Measurements from ENCODE around the gene PCBP4. TPM values are rescaled to one million over a fixed set of nuclear protein-coding genes. Genes with fewer than 3 reads are reported as not detected.

The PCBP4 gene
- total RNA-seq, 4 donors from 2014 or later = 22.4 to 382 (median 63.6) TPM

DNA sequence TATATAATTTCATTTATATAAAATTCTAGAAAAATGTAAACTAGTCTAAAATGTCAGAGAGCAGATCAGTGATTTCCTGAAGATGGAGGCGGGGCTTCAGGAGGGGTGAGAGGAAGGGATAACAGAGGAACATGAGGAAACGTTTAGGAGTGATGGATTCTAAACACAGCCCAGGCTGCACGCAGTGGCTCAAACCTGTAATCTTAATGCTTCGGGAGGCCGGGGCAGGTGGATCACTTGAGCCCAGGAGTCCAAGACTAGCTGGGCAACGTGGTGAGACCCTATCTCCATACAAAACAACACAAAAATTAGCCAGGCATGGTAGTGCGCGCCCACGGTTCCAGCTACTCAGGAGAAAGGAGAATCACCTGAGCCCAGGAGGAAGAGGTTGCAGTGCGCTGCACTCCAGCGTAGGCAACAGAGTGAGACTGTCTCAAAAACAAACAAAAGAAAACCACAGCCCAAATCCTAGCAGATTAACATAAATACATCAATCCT lies 46.1 kb downstream of the PCBP4 start:
- Histone ChIP-seq H3K27me3 (no peaks in the 10 kb centered on the region), H3K4me3 (no peak overlapping the region), H3K9me3 (no peaks in the 10 kb centered on the region), H3K4me1 (no peaks in the 10 kb centered on the region), H3K36me3 (no peaks in the 10 kb centered on the region), H3K27ac (no peak overlapping the region)
- 79 to 82% methylated on average over 8 to 11 of the region's 11 CpGs for WGBS, 2 donors (ENCODE audit: low coverage in 1 of 2)
- TF ChIP-seq POLR2AphosphoS5 (IDR thresholded peaks at IDR 0.05) (no peak), POLR2A (IDR thresholded peaks at IDR 0.05) (no peak), EP300 (IDR thresholded peaks at IDR 0.05; ENCODE audit: low read depth) (no peak)
- TF ChIP-seq, protein P1, sequence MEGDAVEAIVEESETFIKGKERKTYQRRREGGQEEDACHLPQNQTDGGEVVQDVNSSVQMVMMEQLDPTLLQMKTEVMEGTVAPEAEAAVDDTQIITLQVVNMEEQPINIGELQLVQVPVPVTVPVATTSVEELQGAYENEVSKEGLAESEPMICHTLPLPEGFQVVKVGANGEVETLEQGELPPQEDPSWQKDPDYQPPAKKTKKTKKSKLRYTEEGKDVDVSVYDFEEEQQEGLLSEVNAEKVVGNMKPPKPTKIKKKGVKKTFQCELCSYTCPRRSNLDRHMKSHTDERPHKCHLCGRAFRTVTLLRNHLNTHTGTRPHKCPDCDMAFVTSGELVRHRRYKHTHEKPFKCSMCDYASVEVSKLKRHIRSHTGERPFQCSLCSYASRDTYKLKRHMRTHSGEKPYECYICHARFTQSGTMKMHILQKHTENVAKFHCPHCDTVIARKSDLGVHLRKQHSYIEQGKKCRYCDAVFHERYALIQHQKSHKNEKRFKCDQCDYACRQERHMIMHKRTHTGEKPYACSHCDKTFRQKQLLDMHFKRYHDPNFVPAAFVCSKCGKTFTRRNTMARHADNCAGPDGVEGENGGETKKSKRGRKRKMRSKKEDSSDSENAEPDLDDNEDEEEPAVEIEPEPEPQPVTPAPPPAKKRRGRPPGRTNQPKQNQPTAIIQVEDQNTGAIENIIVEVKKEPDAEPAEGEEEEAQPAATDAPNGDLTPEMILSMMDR (IDR thresholded peaks at IDR 0.05) = no peak
- in situ Hi-C loops (cut with MboI; ENCODE audit: low pct_ligation_motif_present in 1 of 4, low pct_unique_long_range_greater_than_20kb in 1 of 4, low sequenced_read_pairs in 3 of 4) = no loop called here
- intact Hi-C loops (cut with DNase I; ENCODE audit: low total_unique reads) = no loop called here
- DNase-seq = no peak

DNA sequence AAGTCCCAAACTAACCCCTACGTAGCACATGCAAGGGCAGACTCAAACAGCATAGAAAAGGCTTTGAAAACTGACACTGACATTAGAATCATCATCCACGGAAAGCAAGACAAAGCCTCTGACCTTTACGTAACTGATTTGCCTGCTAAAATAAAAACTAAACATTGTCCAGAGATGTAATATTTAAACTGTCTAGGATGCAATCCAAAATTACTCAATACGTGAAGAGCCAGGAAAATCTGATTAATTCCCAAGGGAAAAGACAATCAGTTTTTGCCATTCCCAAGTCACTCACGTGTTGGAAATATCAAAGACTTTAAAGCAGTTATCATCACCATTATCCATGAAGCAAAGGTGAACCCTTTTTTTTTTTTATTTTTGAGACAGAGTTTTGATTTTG lies 50.8 kb downstream of the PCBP4 start:
- DNase-seq = no peak
- WGBS, 2 donors (ENCODE audit: low coverage in 1 of 2) = 53 to 62% methylated on average over 5 of the region's 5 CpGs
- TF ChIP-seq, protein P1 (IDR thresholded peaks at IDR 0.05) = no peak
- TF ChIP-seq EP300 (IDR thresholded peaks at IDR 0.05; ENCODE audit: low read depth) (no peak), POLR2A (IDR thresholded peaks at IDR 0.05) (no peak), POLR2AphosphoS5 (IDR thresholded peaks at IDR 0.05) (no peak)
- Histone ChIP-seq H3K4me3 (no peak overlapping the region), H3K36me3 (no peaks in the 10 kb centered on the region), H3K4me1 (no peaks in the 10 kb centered on the region), H3K27ac (no peak overlapping the region), H3K9me3 (no peaks in the 10 kb centered on the region), H3K27me3 (no peaks in the 10 kb centered on the region)
- intact Hi-C loops (cut with DNase I; ENCODE audit: low total_unique reads) (no loop called here), in situ Hi-C loops (cut with MboI; ENCODE audit: low pct_ligation_motif_present in 1 of 4, low pct_unique_long_range_greater_than_20kb in 1 of 4, low sequenced_read_pairs in 3 of 4) (no loop called here)

DNA sequence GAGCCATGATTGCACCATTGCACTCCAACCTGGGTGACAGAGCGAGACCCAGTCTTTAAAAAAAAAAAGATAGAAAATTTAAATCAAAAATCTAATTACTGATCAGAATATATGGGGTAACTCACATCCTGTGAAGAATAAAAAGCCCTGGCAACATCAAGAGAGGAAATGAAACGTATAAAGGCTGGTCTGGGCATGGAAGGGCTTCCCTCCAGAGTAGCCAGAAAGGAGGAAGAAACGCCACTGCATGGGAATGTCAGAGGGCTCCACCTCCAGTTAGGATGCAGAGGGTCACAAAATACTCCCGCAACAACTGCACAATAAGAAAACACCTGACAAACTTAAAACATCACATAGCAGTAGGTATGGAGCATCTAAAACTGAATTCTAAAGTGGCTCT lies 59.2 kb downstream of the PCBP4 start:
- 73 to 84% methylated on average over 3 to 4 of the region's 4 CpGs for WGBS, 2 donors (ENCODE audit: low coverage in 1 of 2)
- Histone ChIP-seq H3K36me3 (no peaks in the 10 kb centered on the region), H3K9me3 (no peaks in the 10 kb centered on the region), H3K4me1 (no peaks in the 10 kb centered on the region), H3K27ac (no peak overlapping the region), H3K27me3 (no peaks in the 10 kb centered on the region), H3K4me3 (no peak overlapping the region)
- in situ Hi-C loops (cut with MboI; ENCODE audit: low pct_ligation_motif_present in 1 of 4, low pct_unique_long_range_greater_than_20kb in 1 of 4, low sequenced_read_pairs in 3 of 4) (no loop called here), intact Hi-C loops (cut with DNase I; ENCODE audit: low total_unique reads) (no loop called here)
- TF ChIP-seq, protein P1 (IDR thresholded peaks at IDR 0.05) = no peak
- TF ChIP-seq POLR2AphosphoS5 (IDR thresholded peaks at IDR 0.05) (no peak), EP300 (IDR thresholded peaks at IDR 0.05; ENCODE audit: low read depth) (no peak), POLR2A (IDR thresholded peaks at IDR 0.05) (no peak)
- no peak for DNase-seq

Small RNA genes within 50 kb of the gene (small RNA-seq; reads per million reads assigned to genes)
- 0 reads per million in 4 donors for gene AC115284.1

Other genes with a start within 250 kb of the PCBP4 start
- not detected for gene IQCF6, start 188.2 kb downstream of the PCBP4 start, total RNA-seq
- not detected for gene IQCF2, start 105.8 kb downstream of the PCBP4 start, total RNA-seq
- gene IQCF5, start 91.9 kb downstream of the PCBP4 start, total RNA-seq = not detected
- not detected for gene IQCF1, start 64.1 kb downstream of the PCBP4 start, total RNA-seq
- 10 to 100 TPM in 3 of 4 donors, 1 to 10 TPM in 1; 7.1 to 29.5 (median 11.1) TPM for gene RRP9, start 25.6 kb downstream of the PCBP4 start, total RNA-seq
- 10 to 100 TPM; 18.3 to 64.7 (median 42.1) TPM for gene PARP3, start 25.1 kb downstream of the PCBP4 start, total RNA-seq
- not detected for gene GPR62, start 12.1 kb downstream of the PCBP4 start, total RNA-seq
- gene ABHD14B, start 6.6 kb upstream of the PCBP4 start, total RNA-seq = 100 to 1,000 TPM in 2 of 4 donors, 10 to 100 TPM in 2; 34.4 to 119 (median 99.7) TPM
- gene ABHD14A, start 7.6 kb upstream of the PCBP4 start, total RNA-seq = 10 to 100 TPM in 2 of 4 donors, 1 to 10 TPM in 2; 2.0 to 11.3 (median 7.7) TPM
- gene ACY1, start 16.1 kb upstream of the PCBP4 start, total RNA-seq = 100 to 1,000 TPM; 165 to 426 (median 250) TPM
- gene RPL29, start 28.4 kb upstream of the PCBP4 start, total RNA-seq = 1,000 to 10,000 TPM in 1 of 4 donors, 100 to 1,000 TPM in 3; 366 to 1,281 (median 746) TPM
- 1 to 10 TPM; 2.2 to 8.2 (median 6.2) TPM for gene DUSP7, start 89.1 kb upstream of the PCBP4 start, total RNA-seq
- 1 to 10 TPM in 2 of 4 donors, under 1 TPM in 1, not detected in 1; 0.80 to 3.1 (median 2.2) TPM for gene POC1A, start 187.0 kb upstream of the PCBP4 start, total RNA-seq
- 100 to 1,000 TPM in 1 of 4 donors, 10 to 100 TPM in 3; 70.1 to 101 (median 84.0) TPM for gene ALAS1, start 230.7 kb upstream of the PCBP4 start, total RNA-seq

Data from transverse colon (tissue), 4 donors.